NK-92 (cell line): ENCODE data around the gene TTC7B.

Source experiments
- DNase-seq: peaks from one replicate; lab custom pipeline; 2025; ENCODE audit not compliant: unreplicated experiment; lab: John Stamatoyannopoulos, UW

TTC7B gene

DNA sequence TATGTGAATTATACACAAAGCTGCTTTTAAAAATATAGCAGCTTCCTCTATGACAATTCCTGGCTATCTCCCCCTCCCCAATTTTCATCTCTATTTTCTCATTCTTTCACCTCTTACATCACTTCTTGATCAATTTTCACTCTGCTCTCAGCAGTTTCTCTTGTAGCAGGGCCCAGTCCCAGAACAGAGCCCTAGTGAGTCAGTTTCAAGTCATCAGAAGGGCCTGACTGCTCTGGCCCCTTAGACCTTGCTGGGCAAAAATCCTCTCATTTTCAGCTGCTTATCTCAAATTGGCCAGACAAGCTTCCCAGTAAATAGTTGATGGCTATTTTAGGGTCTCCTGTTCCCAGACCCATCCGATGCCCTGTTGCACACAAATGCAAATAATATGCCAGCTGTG, 101.4 kb downstream of the TTC7B start:
- no peak for DNase-seq

DNA sequence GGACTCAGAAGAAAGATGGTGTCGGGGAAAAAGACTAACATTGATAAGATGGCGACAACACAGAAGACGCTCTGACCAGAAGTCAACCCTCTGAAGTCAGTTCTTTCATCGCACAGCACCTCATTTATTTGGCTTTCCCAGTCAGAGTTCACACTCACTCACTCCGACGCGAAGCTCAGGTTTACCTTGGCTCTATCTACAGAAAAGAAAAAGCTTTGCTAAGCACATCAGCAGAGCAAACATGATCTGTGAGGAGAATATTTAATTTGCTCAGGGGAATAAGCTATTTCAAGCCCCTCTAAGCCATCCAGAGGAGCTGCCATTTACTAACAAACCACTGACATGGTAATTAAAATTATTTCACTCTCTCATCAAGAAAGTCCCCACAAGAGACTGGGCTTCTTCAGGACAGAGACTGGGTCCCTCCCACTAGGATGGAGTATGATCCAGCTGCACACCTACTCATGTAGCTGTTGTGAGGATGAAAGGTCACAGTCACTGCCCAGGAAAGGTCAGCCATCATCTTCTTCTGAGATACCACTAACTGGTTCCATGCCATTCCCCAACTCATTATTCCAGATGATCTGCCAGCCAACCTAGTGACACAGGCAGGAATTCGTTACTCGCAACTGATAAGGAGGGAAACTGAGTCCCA, 111.4 kb downstream of the TTC7B start:
- DNase-seq, result no peak

DNA sequence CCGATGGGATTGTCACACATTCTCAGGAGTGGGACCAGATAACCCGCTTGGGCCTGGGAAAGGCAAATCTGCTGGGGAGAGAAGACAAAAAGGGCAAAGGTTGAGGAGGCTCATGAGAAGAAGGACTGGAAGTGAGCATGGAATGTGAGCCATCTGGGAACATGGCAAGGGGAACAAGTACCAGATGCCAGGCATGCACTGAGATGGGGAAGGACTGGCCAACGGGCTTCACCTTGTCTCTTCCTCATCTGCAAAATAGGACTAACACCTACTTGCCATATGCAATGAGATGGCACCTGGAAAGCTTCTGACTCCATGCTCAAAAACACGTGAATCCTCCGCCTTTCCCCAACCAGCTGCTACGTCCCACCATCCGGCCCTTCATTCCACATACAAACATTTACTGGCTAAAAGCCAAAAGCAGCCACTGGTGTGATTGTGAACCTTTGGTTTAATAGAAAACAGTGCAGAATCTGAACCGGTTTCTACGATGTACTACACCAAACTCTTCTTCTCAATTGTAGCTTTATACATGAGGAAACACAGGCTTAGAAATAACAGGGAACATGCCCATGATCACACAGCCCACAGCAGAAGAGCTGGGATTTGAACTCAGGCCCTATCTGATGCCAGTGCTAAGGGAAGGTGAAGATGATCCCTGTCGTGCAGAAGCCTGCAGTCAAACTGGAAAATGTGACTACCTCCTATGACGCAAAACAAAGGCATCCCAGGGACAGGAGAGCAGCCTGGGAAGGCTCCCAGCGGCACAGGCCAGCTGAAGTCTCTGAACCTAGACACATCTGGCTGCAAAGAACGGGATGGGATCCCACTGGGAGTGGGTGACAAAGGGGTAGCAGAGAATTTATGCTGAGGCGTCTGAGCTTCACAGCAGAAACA, 112.1 kb downstream of the TTC7B start:
- DNase-seq, result no peak

DNA sequence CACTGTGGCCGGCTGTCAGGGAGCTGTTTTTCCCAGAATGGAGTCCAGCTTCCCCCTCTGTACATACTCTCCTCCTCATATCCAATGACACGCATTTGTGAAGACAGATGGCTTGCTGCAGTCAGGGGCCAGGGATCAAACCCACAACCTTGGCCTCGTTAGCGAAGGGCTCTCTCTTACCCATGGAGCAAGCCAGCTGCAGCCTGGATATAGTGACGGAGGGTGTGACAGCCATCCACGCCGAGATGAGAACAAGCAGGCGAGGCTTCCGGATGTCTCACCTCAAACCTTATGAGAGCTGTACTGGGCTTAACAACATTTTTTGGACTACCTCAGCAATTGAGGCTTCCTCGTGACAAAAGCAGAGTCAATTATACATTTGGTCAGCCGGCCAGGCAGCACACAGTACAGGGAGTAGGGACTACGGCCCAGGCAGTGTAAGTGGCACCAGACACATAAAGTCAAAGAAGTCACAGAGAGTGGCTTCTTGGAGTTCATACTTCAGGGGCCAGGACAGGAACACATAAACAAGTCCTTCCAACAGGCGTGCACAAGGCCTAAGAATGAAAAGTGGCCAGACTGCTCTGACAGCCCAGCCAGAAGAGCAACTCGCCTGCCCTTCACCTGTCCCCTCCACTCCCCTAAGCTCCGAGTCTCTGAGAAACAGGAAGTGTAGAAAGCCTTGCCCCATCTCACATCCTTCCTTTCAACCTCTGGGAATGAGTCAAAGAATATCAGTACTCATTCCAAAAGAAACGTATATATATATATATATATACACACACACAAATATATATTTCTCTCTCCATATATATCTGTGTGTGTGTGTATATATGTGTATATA, 115.1 kb downstream of the TTC7B start:
- DNase-seq, result no peak

DNA sequence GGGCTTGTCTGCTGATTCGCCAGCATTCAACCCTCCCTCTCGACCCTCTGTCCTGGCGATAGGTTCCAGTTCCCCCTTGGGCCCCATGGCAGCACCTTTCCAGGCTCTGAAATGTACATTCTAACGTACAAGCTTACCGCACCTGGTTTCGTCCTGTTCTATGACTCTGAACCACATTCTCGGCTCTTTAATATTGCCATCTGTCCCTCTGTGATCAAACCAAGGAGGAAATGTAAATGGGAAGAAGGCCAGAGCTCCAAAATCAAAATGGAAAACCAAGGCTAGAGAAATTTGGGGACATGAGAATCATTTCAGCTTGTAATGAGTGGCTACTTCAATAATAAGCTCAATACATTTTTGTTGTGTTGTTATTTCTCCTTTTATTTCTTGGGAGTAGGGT, 117.2 kb downstream of the TTC7B start:
- no peak for DNase-seq

DNA sequence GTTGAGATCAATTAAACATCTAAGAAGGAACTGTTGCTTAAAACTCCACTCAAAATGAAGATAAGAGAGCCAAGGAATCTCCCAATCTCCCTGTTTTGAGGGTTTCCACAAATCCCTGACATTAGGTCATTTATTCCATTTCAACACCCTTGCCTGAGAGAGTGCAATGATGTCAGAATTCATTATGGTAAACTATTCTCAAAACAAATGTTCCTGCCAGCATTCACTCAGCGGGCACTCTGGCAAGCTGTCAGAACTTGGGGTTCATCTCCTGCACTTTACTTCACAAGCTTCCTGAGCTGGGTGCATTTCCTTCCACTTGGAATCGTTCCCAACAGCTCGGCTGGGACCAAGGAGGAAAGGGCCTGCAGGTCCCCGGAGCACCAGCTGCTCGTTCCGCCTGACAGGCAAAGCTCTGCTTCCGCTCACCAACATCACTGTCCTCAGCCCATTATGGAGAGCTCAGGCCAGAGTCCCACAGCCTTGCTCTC, 117.8 kb downstream of the TTC7B start:
- DNase-seq, result no peak

DNA sequence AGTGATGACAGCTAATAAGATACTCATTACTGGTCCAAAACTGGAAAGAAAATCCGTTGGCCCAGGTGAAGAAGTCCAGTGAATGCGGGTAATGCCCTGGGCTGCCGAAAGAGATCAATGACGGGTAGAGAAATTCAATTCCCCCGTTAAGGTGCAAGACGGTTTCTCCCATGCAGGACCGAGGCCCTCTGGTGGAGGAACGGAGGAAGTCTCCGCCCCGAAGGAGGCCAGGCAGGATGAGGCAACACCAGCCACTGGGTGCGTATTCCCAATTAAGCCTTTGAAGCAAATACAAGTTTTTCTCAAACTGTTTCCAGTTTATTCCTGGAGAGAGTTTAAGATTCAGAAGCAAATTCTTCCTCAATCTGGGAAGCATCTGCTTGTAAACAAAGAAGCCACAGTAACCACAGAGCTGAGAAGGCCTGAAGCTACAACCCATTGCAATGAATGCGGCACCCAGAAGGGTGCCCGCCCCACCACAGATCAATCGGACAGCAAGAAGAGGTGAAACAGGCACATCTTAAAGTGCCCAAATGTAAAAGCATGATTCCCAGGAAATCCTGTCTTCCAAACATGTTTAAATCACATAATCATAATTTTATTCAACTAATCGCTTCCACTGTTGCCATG, 118.5 kb downstream of the TTC7B start:
- DNase-seq, result no peak

DNA sequence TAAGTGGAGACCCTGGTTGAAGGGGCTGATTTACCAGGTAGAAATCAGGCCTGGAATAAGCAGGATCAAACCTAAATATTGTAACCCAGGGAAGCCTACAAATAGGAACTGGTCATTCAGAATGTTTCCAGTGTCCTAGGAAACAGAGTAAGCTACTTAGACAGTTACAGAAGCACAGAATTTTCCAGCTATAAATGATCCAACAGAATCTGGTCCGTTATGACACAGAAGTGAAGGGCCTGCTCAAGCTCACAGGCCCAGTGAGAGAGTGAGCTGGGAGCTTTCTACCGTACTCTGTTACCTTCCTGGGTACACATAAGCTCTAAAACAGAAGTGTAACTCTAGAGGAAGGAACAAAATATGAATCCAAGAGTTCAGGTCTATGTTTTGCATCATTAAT, 119.1 kb downstream of the TTC7B start:
- no peak for DNase-seq

DNA sequence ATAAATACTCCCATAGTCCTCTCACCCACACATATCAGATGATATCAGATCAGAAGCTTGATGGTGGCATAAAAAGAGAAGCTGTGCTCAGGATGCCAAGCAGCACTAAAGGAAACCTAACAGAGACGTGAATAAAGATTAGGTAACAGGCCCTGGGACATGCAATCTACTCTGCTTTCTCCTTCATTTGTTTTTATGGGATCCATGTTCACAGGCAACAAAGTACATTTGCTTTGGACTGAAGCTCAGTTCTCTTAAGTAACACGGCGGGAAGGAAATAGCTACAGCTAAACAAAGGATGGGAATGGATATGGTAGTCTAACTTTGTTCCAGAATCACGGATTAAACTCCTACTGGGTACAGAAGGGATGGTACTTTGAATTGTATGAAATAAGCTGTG, 119.5 kb downstream of the TTC7B start:
- no peak for DNase-seq

DNA sequence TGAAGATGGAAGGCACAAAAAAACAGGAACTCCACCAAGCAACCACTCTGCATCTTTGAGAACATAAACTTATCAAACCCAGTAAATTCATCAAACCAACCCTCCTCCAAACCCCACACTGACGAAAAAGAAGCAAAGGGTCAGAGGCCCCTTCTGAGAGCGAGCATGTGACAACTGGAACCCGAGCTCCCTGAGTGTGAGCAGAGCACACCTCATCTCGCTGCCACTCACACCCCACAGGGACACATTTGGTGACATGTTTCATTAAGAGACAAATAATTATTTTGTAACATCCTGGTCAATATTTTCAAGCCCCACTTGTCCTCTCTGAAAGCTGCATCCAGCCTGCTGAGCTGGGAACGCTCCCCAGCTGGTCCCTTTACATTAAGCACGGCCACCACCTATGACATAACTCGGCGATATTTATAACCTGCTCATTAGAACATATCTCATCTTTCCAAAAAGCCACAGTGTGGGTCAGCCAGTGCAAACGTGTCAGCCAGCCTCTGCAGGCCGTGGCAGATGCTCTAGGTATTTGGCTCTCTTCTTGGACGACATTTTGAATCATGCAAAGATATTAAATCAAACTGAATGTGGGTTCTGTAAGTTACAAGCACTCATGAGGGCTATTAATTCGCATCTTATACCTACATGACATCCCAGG, 120.1 kb downstream of the TTC7B start:
- no peak for DNase-seq

DNA sequence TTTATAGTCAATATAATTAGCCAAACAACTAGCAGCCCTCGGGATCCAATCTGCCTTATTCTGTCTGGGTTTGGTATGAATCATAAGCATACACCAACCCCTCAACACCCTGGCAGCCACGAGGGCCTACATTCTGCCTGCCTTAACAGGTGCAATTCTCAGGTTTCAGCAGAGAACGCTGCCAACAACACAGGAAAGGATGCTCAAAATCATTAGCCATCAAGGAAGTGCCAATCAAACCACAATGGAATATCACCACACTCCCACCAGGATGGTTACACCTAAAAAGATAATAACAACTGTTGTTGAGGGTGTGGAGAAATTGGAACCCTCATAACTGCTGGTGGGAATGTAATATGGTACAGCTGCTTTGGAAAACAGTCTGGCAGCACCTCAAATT, 122.8 kb downstream of the TTC7B start:
- DNase-seq, result no peak

DNA sequence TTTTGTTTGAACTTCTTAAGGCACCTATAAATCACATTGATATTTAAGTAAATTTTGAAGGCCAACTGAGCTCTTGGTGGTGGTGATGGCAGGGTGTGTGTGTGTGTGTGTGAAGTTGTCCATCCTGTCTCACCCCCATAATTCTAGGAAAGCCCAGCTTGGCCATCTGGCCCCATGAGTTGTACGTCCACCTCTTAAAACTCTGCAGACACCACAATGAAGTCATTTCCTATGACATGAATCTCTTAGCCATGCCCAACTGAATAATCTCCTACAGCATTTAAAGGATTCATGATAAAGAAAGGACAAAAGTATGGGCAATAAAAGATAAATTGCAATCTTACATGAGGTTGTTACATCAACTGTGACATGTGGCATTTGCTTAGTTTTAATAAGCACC, 123.4 kb downstream of the TTC7B start:
- no peak for DNase-seq

DNA sequence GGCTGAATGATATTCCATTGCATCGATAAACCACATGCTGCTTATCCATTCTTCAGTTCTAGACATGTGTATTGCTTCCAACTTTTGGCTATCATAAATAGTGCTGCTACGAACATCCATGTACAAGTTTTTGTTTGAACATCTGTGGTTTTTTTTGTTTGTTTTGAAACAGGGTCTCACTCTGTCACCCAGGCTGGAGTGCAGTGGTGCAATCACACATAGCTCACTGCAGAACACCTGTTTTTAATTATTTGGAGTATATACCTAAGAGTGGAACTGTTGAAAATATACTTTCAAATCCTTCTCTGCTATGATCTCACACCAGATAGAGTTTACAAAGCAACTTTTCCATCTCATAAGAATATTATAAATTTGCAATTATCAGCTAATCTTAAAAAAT, 124.2 kb downstream of the TTC7B start:
- no peak for DNase-seq

DNA sequence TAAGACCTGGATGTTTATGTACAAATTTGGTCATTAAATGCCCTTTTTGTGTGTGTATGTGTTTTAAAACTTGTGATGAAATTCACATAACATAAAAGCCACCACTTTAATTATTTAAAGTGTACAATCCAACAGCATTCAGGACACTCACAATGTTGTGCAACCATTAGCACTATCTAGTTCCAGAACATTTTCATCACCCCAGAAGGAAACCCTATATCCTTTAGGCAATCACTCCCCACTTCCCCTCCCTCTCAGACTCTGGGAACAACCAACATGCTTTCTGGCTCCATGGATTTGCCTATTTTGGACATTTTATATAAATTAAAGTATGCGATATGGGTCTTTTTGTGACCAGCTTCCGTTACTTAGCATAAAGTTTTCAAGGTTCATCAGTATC, 124.6 kb downstream of the TTC7B start:
- DNase-seq, result no peak

DNA sequence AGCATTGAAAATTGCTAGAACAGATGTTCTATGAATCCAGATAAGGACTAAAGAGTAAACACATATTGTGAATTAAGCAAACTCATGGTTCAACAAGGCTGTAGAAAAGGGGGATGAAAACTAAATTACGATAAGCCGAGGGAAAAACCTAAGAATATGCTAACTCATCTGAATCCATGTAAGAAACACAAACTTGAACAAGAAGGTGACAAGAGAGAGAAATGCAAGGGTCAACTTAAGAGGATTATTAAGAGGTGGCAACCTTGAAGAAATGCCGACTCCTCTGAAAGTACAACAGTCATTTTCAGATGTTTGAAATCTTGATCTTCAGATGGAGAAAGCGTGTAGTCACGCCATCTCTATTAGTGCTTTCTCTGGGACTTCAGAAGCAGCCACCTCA, 128.6 kb downstream of the TTC7B start:
- no peak for DNase-seq

DNA sequence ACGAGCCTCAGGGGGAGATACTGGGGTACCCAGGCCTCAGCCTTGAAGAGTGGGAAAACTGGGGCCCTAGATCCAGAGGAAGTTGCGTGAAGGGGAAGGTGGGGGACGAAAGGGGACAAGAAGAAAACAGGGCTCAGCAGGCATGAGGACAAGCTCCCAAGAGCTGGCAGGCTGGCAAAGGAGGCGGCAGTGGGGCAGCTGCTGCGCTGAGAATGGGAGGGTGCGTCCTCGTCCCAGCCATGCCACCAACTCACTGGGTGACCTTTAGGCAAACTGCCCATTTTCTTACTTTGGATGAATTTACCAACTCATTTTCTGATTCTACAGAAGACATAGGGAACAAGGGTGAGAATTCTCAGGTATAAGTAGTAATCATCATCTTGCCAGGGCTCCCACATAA, 133.6 kb downstream of the TTC7B start:
- no peak for DNase-seq

DNA sequence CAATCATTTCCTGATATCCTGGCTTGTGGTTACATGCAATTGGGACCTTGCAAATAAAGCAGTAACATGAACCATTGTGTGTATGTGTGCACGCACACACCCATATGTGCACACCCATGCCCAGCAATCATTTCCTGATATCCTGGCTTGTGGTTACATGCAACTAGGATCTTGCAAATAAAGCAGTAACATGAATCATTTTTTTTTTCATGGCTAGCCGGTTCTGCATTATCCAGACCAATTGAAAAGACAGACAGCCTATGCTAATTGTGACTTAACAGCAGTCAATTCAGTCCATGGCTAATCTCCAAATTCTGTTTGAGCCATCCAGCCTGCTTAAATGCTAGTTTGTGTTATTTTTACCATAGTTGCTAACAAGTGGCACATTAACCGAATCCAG, 134.3 kb downstream of the TTC7B start:
- no peak for DNase-seq

DNA sequence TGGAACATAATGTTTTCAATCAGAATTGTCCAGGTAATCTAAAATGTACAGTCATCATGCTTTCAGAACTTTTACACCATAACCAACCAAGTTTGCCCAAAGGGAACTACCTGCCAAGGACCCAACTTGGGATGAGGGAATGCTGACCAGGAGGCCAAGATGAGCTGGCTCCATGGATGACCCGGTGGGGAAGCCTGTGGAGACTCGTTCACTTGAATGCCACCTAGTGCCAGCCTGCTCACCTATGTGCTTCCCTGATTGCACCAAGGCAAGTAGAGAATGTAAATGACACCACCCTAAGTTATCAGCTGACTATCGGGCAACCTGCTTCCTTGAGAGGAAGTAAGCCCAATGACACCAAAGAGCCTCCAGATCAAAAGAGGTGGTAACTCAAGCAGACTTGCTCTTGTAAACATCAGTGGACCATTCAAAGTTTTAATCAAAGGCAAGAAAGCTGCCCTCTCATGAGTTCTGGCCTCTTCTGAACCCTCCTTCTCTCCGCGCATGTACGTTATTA, 137.3 kb downstream of the TTC7B start:
- DNase-seq, result no peak

DNA sequence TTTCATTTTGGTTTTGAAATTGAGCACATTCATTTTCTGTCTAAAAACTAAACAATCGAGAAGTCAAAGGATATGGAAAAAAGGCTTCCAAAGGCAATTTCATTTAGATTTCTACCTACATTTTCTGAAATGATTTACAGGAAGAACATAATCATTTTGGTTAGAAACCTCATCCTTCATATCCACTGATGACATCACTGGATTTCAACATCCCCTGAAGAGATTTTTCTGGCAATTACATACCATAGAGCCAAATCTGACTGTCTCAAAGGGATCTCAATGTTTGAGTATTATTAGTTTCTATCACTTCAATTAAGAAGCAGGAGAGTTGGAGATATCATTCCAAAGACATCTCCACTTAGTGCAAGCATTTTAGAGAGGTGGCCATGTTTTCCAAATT, 137.8 kb downstream of the TTC7B start:
- DNase-seq, result no peak

DNA sequence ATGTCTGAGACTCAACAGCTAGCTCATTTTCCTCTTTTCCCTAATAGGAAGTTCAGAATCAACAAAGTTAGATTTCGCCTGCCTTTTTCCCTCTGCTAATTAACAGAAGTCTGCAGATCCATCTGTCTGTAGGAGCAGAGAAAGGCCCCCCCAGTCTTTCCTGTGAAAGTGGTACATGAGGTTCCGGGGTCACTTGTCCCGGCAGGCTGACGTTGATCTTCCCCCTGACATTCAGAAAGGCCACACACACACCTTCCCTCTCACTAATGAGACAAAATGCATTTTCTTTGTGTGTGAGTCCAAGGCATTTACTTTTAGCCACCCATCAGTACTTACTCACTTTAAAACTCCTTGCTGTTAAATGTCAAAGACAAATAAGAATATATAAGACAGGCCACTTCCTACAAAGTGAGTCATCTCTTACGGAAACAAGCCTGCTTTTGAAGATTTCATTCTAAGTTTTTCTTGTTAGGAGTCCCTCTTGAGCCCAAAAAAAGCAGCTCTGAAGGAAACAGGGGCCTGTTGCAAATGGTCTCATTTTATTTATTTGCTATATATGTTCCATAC, 138.7 kb downstream of the TTC7B start:
- DNase-seq, result no peak
